OCI-M1 (cell line): ENCODE data around the gene GSTM2.
"Not testable (repeated sequence)": the region's sequence is repeated elsewhere in the genome, so short reads cannot be mapped to it uniquely, and the experiment has no call there.

ENCODE experiments used
- DNase-seq: peaks from one replicate; lab custom pipeline; 2025; lab: John Stamatoyannopoulos, UW

Gene GSTM2

GRCh38 chr1:109677459-109677858 is 9.6 kb downstream of the GSTM2 start:
- DNase-seq = no peak

GRCh38 chr1:109678637-109679036 is 10.8 kb downstream of the GSTM2 start:
- DNase-seq = not testable (repeated sequence)

- DNase-seq = not testable (repeated sequence)
These were observed 16.9 kb downstream of the GSTM2 start for GRCh38 chr1:109684777-109685176.

- not testable (repeated sequence) for DNase-seq
These were observed 17.5 kb downstream of the GSTM2 start for GRCh38 chr1:109685399-109685798.

GRCh38 chr1:109685890-109686289 is 18.0 kb downstream of the GSTM2 start:
- DNase-seq = not testable (repeated sequence)

GRCh38 chr1:109687109-109687508 is 19.3 kb downstream of the GSTM2 start:
- not testable (repeated sequence) for DNase-seq

GRCh38 chr1:109687641-109688499 is 20.0 kb downstream of the GSTM2 start, which contains the start of gene GSTM1:
TSS of gene GSTM1 (plus strand) at chr1:109687817. CDS start at chr1:109687874, 57 bp downstream.
- no peak for DNase-seq

- DNase-seq = no peak
These were observed 22.1 kb downstream of the GSTM2 start for GRCh38 chr1:109689844-109690405.

GRCh38 chr1:109691759-109692158 is 23.9 kb downstream of the GSTM2 start:
- no peak for DNase-seq

- DNase-seq = not testable (repeated sequence)
These were observed 26.5 kb downstream of the GSTM2 start for GRCh38 chr1:109694400-109694799.

- DNase-seq = not testable (repeated sequence)
These were observed 27.3 kb downstream of the GSTM2 start for GRCh38 chr1:109695138-109695537.

- no peak for DNase-seq
These were observed 29.2 kb downstream of the GSTM2 start for GRCh38 chr1:109697066-109697465.

GRCh38 chr1:109697861-109698260 is 30.0 kb downstream of the GSTM2 start:
- not testable (repeated sequence) for DNase-seq

GRCh38 chr1:109702940-109703339 is 35.1 kb downstream of the GSTM2 start:
- DNase-seq = peak; percentile 4

- no peak for DNase-seq
These were observed 36.3 kb downstream of the GSTM2 start for GRCh38 chr1:109704173-109704572.

GRCh38 chr1:109705411-109705810 is 37.6 kb downstream of the GSTM2 start:
- DNase-seq = no peak

- DNase-seq = not testable (repeated sequence)
These were observed 41.1 kb downstream of the GSTM2 start for GRCh38 chr1:109708949-109709348.

GRCh38 chr1:109709822-109710221 is 42.0 kb downstream of the GSTM2 start:
- DNase-seq = not testable (repeated sequence)

- not testable (repeated sequence) for DNase-seq
These were observed 43.9 kb downstream of the GSTM2 start, which contains the start of gene GSTM5 for GRCh38 chr1:109711593-109712320. TSS of gene GSTM5 (plus strand) at chr1:109712251. CDS start at chr1:109712313, 62 bp downstream.

- DNase-seq = no peak
These were observed 44.5 kb downstream of the GSTM2 start for GRCh38 chr1:109712321-109712864.

GRCh38 chr1:109713636-109714035 is 45.8 kb downstream of the GSTM2 start:
- DNase-seq = no peak
